Measurements from ENCODE around the gene CRABP2. TPM values are rescaled to one million over a fixed set of nuclear protein-coding genes. Genes with fewer than 3 reads are reported as not detected.

Gene CRABP2
- total and polyA plus RNA-seq, 2 donors (not counting 3 experiments of a cell fraction or from before 2014, with no cell fraction given): 0.32 to 1.0 TPM

DNA sequence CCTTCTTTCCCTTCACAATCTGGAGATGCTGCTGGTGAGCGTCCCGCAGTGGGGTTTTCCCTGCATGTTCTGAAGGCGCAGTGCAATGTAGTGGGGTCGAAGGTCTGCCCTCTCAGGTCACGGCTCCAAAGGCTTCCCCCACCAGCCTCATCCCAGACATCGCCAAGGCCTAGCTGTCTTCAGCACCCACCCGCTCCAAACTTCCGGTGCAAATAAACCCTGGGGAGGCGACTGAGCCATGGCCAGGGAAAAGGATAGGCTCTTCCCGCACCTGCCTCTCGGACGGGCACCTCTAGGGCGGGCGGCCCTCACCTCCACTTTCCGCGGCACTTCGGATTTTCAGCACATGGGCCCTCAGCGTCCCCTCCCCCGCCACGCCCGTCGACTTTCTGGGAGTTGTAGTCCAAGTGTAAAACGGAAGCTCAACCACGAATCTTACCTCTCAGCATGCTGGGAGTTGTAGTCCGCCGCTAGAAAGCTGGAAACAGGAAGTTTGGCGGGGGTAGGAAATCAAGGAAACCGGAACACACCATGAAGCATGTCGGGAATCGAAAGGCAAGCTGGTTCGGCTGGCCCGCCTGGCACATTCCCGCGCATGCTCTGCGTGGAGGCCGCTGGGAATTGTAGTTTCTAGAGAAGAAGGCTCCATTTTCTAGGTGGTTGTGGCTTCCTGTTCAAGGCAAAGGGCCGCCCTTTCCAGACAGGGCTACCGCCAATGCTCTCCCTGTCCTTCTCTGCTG is 35.5 kb upstream of the CRABP2 start, which contains the start of gene MRPL24:
TSS of gene MRPL24 (minus strand) at position 348 of the 740 bp plus-strand sequence. CDS start 2,384 bp downstream, outside the sequence.
- Histone ChIP-seq H4K20me1 (replicated peaks; ENCODE audit: control insufficient read depth, extremely low read depth, insufficient read depth, low read length) (no peaks in the 10 kb centered on the region), H3K9me1 (replicated peaks; ENCODE audit: control insufficient read depth, extremely low read depth, insufficient read depth, low read length) (no peaks in the 10 kb centered on the region), H3K4me1 (ENCODE audit: control insufficient read depth, extremely low read depth, insufficient read depth, low read length) (peaks cover 13% of the 10 kb centered on the region), H3K9ac (replicated peaks; ENCODE audit: extremely low read depth, insufficient read depth, low read length) (peak within 1 kb of the TSS; percentile 57), H3K4me2 (ENCODE audit: insufficient read depth, low read length) (peak within 1 kb of the TSS; percentile 75), H3K4me3 (replicated peaks in 1 of 3; ENCODE audit: insufficient read depth in 1 of 3, low read depth in 1 of 3, low read length in 3 of 3) (peak within 1 kb of the TSS; percentile 59 to 67 (median 61)), H3K36me3 (ENCODE audit: control insufficient read depth in 2 of 2, extremely low read depth in 1 of 2, insufficient read depth in 2 of 2, low read length in 2 of 2) (peaks cover 11 to 25% of the 10 kb centered on the region in 2 experiments), H3K79me2 (ENCODE audit: control insufficient read depth, insufficient read depth, low read length) (peaks cover 28% of the 10 kb centered on the region), H3K27ac (ENCODE audit: insufficient read depth, low read depth, low read length) (peak within 1 kb of the TSS; percentile 22), H2AFZ (ENCODE audit: low read depth, low read length) (peak within 1 kb of the TSS; percentile 21), H3K9me3 (replicated peaks; ENCODE audit: control insufficient read depth, insufficient read depth, low read length) (no peaks in the 10 kb centered on the region), H3K27me3 (ENCODE audit: control insufficient read depth in 2 of 2, insufficient read depth in 2 of 2, low read length in 2 of 2) (no peaks in the 10 kb centered on the region)
- no TSS peak for BruUV-seq (replicated peaks)
- CTCF ChIA-PET: interaction anchor here (0.8 to 2.6 kb wide), 11 partner anchors 9 to 187 kb away, joined by 3 to 52 read pairs (median 5); partner anchors contain the start of genes HDGF, ISG20L2, METTL25B and NTRK1
- intact Hi-C loops (cut with micrococcal nuclease): loop anchor here (1.0 to 5.0 kb wide), 4 partner anchors 10 to 151 kb away; partner anchors contain the start of genes HDGF, ISG20L2, METTL25B and PEAR1
- POLR2A ChIA-PET: interaction anchor here (0.6 to 1.4 kb wide), 4 partner anchors 10 to 26 kb away, joined by 3 to 15 read pairs (median 10); partner anchors contain the start of genes HDGF, ISG20L2, METTL25B and PRCC
- no peak for TF ChIP-seq JUN (IDR thresholded peaks at IDR 0.05; ENCODE audit: borderline replicate concordance, insufficient read depth, insufficient read length, low read depth)
- peak; percentile 69 for TF ChIP-seq POLR2A (IDR thresholded peaks at IDR 0.05; ENCODE audit: low read depth, low read length)
- TF ChIP-seq GATA2 (IDR thresholded peaks at IDR 0.05; ENCODE audit: insufficient read depth, insufficient read length, low read depth, low read length): no peak
- TF ChIP-seq EZH2 (IDR thresholded peaks at IDR 0.05; ENCODE audit: borderline replicate concordance, low read depth, low read length, severe bottlenecking): no peak
- peak; percentile 65 for TF ChIP-seq MAX (IDR thresholded peaks at IDR 0.05; ENCODE audit: insufficient read depth, insufficient read length)
- no peak for TF ChIP-seq FOS (IDR thresholded peaks at IDR 0.05; ENCODE audit: borderline replicate concordance, insufficient read depth, low read length)
- peak; percentile 99 for TF ChIP-seq MYC (IDR thresholded peaks at IDR 0.05; ENCODE audit: low read depth, low read length)
- no peak for TF ChIP-seq CTCF (IDR thresholded peaks at IDR 0.05; ENCODE audit: extremely low read depth in 1 of 2, insufficient read depth in 1 of 2, low read depth in 1 of 2, low read length in 2 of 2)
- peak; percentile 77 for TF ChIP-seq POLR2AphosphoS5 (IDR thresholded peaks at IDR 0.05; ENCODE audit: insufficient read depth, low read depth, low read length)
- dilution Hi-C loops (cut with MboI; ENCODE audit: extremely low pct_ligation_motif_present, low sequenced_read_pairs): no loop called here
- peak; percentile 99 for DNase-seq (ENCODE audit: low read depth, low spot score)
- peak; percentile 99 for FAIRE-seq

All from endothelial cell of umbilical vein (primary cell).